ENCODE measurements around the gene ZNF354C. TPM values are rescaled to one million over a fixed set of nuclear protein-coding genes. Genes with fewer than 3 reads are reported as not detected.

ZNF354C gene
- total and polyA plus RNA-seq, 10 of the 15 experiments (the other 5 are each of a cell fraction or from before 2014, with no cell fraction given), result 0.01 to 0.03 (median 0.02) TPM; not detected in 7

GRCh38 chr5:179023528-179024189, 36.5 kb upstream of the ZNF354C start, which contains the start of gene ZNF879:
TSS of gene ZNF879 (plus strand) at chr5:179023804. CDS start at chr5:179025005, 1,201 bp downstream.
- ChIA-PET POLR2A (no interaction called here), SMC1A (ENCODE audit: uncharacterized antibody, unreplicated experiment) (no interaction called here), RAD21 (ENCODE audit: unreplicated experiment) (no interaction called here), CTCF (no interaction called here)
- H3K36me3 ChIP-seq (ENCODE audit: control insufficient read depth in 2 of 2, insufficient read depth in 2 of 2, low read length in 1 of 2), result no peaks in the 10 kb centered on the region
- H3K27ac ChIP-seq (ENCODE audit: control insufficient read depth, insufficient read depth), result no peak within 1 kb of the TSS
- H3K4me1 ChIP-seq (ENCODE audit: control insufficient read depth, insufficient read depth, low read length), result no peaks in the 10 kb centered on the region
- no peaks in the 10 kb centered on the region for H3K27me3 ChIP-seq (replicated peaks in 1 of 2; ENCODE audit: control insufficient read depth in 2 of 2, insufficient read depth in 2 of 2, low read length in 1 of 2)
- in situ Hi-C loops (cut with MboI), result no loop called here
- no peak within 1 kb of the TSS for H3K4me3 ChIP-seq
- DNase-seq (ENCODE audit: low read depth, low spot score) (no peak), FAIRE-seq (no peak), ATAC-seq (no peak)
- no peak for TF ChIP-seq CBX3 (IDR thresholded peaks at IDR 0.05; ENCODE audit: borderline replicate concordance, low read depth)
- no peak for TF ChIP-seq PRDM15 (CRISPR knock-in tag; IDR thresholded peaks at IDR 0.05)
- TF ChIP-seq BRCA1 (IDR thresholded peaks at IDR 0.05; ENCODE audit: low read depth, low read length), result no peak
- TF ChIP-seq RAD51 (IDR thresholded peaks at IDR 0.05), result no peak
- no peak for TF ChIP-seq GATAD2B (conservative IDR thresholded peaks at IDR 0.05; ENCODE audit: low read depth)
- no peak for TF ChIP-seq PKNOX1 (IDR thresholded peaks at IDR 0.05)
- no peak for TF ChIP-seq MLLT1 (IDR thresholded peaks at IDR 0.05)
- TF ChIP-seq RELB (IDR thresholded peaks at IDR 0.05; ENCODE audit: low read depth), result no peak
- no peak for TF ChIP-seq NR2C2 (IDR thresholded peaks at IDR 0.05; ENCODE audit: borderline replicate concordance, control insufficient read depth, insufficient read length, low read depth)
- TF ChIP-seq SMARCA5 (IDR thresholded peaks at IDR 0.05), result no peak
- TF ChIP-seq TCF12 (IDR thresholded peaks at IDR 0.05; ENCODE audit: low read depth, low read length), result no peak
- no peak for TF ChIP-seq BHLHE40 (IDR thresholded peaks at IDR 0.05; ENCODE audit: borderline replicate concordance in 1 of 2, low read depth in 2 of 2, low read length in 1 of 2)
- no peak for TF ChIP-seq MXI1 (IDR thresholded peaks at IDR 0.05; ENCODE audit: low read depth, low read length)
- TF ChIP-seq NKRF (conservative IDR thresholded peaks at IDR 0.05), result no peak
- intact Hi-C loops (cut with micrococcal nuclease; ENCODE audit: unreplicated experiment), result no loop called here
- no peaks in the 10 kb centered on the region for H3K79me2 ChIP-seq (ENCODE audit: control insufficient read depth, insufficient read depth, low read length)
- H3K4me2 ChIP-seq (ENCODE audit: control insufficient read depth, insufficient read depth), result no peak within 1 kb of the TSS
- 22% methylated on average over 57 of the region's 72 CpGs for WGBS (ENCODE audit: insufficient coverage, insufficient replicate concordance, low lambda C conversion rate, missing lambda C conversion rate)
- H3K9me3 ChIP-seq (replicated peaks; ENCODE audit: control insufficient read depth, insufficient read depth, low read length), result peaks cover 3% of the 10 kb centered on the region; the same call in 1 of the 3 replicates
- H2AFZ ChIP-seq (ENCODE audit: control insufficient read depth, low read depth, low read length), result no peak within 1 kb of the TSS
- BruUV-seq (replicated peaks), result no TSS peak
- H4K20me1 ChIP-seq (ENCODE audit: control insufficient read depth, insufficient read depth), result no peaks in the 10 kb centered on the region
- no peak within 1 kb of the TSS for H3K9ac ChIP-seq (ENCODE audit: control insufficient read depth, insufficient read depth, low read length)
